Activated CD8-positive, alpha-beta memory T cell treated with anti-CD3 and anti-CD28 coated beads, Interleukin-2, amount 50 U/mL, for 1 hour (primary cell): ENCODE measurements around the gene IGSF21.

Experiments
- DNase-seq: peaks from one replicate; pipeline ENCODE4 v3.0.0-alpha.2; 2020; ENCODE audit errors: extremely low read depth

IGSF21 gene

GRCh38 chr1:18107369-18108298 is at the start of gene IGSF21:
Gene IGSF21 (plus strand): TSS chr1:18107798. CDS start chr1:18108129, 331 bp downstream.
- no peak for DNase-seq

- DNase-seq, result no peak
Observed at GRCh38 chr1:18058206-18058921, 49.2 kb upstream of the IGSF21 start.

GRCh38 chr1:18058981-18059605 is 48.5 kb upstream of the IGSF21 start:
- DNase-seq, result no peak

- no peak for DNase-seq
Observed at GRCh38 chr1:18060366-18060765, 47.2 kb upstream of the IGSF21 start.

GRCh38 chr1:18062185-18062584 is 45.4 kb upstream of the IGSF21 start:
- DNase-seq, result no peak

- no peak for DNase-seq
Observed at GRCh38 chr1:18064534-18064933, 43.1 kb upstream of the IGSF21 start.

- no peak for DNase-seq
Observed at GRCh38 chr1:18066576-18066975, 41.0 kb upstream of the IGSF21 start.

GRCh38 chr1:18069903-18070302 is 37.7 kb upstream of the IGSF21 start:
- no peak for DNase-seq

GRCh38 chr1:18072066-18072465 is 35.5 kb upstream of the IGSF21 start:
- DNase-seq, result no peak

GRCh38 chr1:18073066-18073642 is 34.4 kb upstream of the IGSF21 start:
- DNase-seq, result no peak

GRCh38 chr1:18077657-18078215 is 29.9 kb upstream of the IGSF21 start:
- DNase-seq, result no peak

- no peak for DNase-seq
Observed at GRCh38 chr1:18079941-18080735, 27.5 kb upstream of the IGSF21 start.

- no peak for DNase-seq
Observed at GRCh38 chr1:18085387-18086074, 22.1 kb upstream of the IGSF21 start.

GRCh38 chr1:18088077-18088594 is 19.5 kb upstream of the IGSF21 start:
- DNase-seq, result no peak

GRCh38 chr1:18089488-18089887 is 18.1 kb upstream of the IGSF21 start:
- no peak for DNase-seq

GRCh38 chr1:18090636-18091035 is 17.0 kb upstream of the IGSF21 start:
- DNase-seq, result no peak

- no peak for DNase-seq
Observed at GRCh38 chr1:18091660-18092446, 15.7 kb upstream of the IGSF21 start.

GRCh38 chr1:18093193-18093592 is 14.4 kb upstream of the IGSF21 start:
- DNase-seq, result no peak

GRCh38 chr1:18093646-18094045 is 14.0 kb upstream of the IGSF21 start:
- DNase-seq, result no peak
